Measurements from ENCODE around the gene FARS2. TPM values are rescaled to one million over a fixed set of nuclear protein-coding genes. Genes with fewer than 3 reads are reported as not detected.

Gene FARS2
- total and polyA plus RNA-seq, 4 donors = 6.3 to 14.2 (median 10.5) TPM

DNA sequence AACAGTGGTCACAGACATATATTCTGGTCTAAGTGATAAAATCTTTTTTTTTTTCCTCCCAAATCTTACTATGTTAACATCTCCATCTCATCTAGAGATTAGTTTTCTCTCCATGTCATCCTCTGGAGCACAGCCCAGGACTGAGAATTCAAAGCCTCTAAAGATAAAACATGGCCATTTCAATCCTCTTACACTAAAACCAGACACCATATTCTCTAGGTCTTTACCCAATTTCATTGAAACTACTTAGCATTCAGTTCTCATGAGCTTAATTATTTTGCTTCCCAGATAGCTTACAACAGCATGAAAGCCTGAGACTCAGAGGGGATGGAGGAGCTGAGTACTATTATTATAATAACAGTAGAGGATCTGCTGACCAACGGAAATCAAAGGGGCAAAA lies 92.7 kb downstream of the FARS2 start:
- 83 to 86% methylated on average over 1 of the region's 1 CpG for WGBS, 2 donors

DNA sequence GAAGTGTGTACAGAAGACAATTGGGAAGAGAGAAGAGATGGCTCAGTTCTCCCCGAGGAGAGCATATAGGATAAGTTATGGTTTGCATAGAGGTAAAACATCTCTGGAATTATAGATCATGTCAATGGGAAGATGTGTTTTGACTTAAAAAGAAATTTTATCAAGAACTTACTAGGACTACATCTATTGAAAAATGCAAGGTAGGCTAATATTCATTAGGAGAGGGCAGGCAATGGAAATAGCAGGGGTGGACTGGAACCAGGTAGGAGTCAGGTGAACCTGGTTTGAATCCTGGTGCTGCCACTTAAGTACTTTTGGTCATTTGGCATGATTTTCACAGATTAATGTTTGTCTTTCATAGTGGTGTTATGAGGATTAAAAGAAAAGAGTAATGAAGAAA lies 96.2 kb downstream of the FARS2 start:
- intact Hi-C loops (cut with DNase I) = no loop called here
- 92 to 95% methylated on average over 1 of the region's 1 CpG for WGBS, 2 donors
- Histone ChIP-seq H3K27ac (ENCODE audit: low read depth in 1 of 2, low read length in 2 of 2) (no peak overlapping the region), H3K4me3 (ENCODE audit: low read length in 2 of 2) (no peak overlapping the region), H3K4me1 (ENCODE audit: control insufficient read depth in 1 of 2, insufficient read depth in 2 of 2, low read length in 2 of 2) (no peaks in the 10 kb centered on the region), H3K36me3 (ENCODE audit: control insufficient read depth in 1 of 2, insufficient read depth in 2 of 2, low read length in 1 of 2) (no peaks in the 10 kb centered on the region), H3K9me3 (ENCODE audit: control insufficient read depth, low read length) (no peaks in the 10 kb centered on the region), H3K27me3 (ENCODE audit: control insufficient read depth in 1 of 2, insufficient read depth in 2 of 2, low read length in 1 of 2) (no peaks in the 10 kb centered on the region)
- DNase-seq (no peak), ATAC-seq (ENCODE audit: low FRiP score) (no peak)

More for the DNA sequence above, 92.7 kb downstream of the FARS2 start:
- Histone ChIP-seq H3K4me3 (ENCODE audit: low read length in 2 of 2) (no peak overlapping the region), H3K27ac (ENCODE audit: low read depth in 1 of 2, low read length in 2 of 2) (no peak overlapping the region), H3K27me3 (ENCODE audit: control insufficient read depth in 1 of 2, insufficient read depth in 2 of 2, low read length in 1 of 2) (no peaks in the 10 kb centered on the region), H3K36me3 (ENCODE audit: control insufficient read depth in 1 of 2, insufficient read depth in 2 of 2, low read length in 1 of 2) (no peaks in the 10 kb centered on the region), H3K4me1 (ENCODE audit: control insufficient read depth in 1 of 2, insufficient read depth in 2 of 2, low read length in 2 of 2) (no peaks in the 10 kb centered on the region), H3K9me3 (ENCODE audit: control insufficient read depth, low read length) (no peaks in the 10 kb centered on the region)
- DNase-seq = no peak
- no peak for ATAC-seq (ENCODE audit: low FRiP score)
- intact Hi-C loops (cut with DNase I) = no loop called here

DNA sequence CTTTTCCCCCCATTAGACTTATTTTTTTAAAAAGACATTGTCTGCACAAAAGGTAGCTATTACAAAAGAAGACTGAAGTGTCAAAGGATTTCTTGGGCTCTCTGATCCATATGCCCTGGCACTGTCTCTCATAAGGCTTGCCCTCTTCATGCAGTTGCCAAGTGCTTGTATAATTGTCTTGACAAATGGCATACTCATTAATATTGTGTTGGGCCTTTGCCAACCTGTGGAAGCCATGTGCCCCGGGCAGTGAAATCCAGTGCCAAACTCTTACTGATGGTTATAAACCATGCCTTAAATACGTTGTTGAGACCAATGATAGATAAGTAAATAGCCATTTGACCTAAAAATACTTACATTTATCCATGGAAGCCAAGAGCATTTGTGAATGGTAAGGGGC lies 98.1 kb downstream of the FARS2 start:
- DNase-seq (no peak), ATAC-seq (ENCODE audit: low FRiP score) (no peak)
- H3K27ac ChIP-seq (ENCODE audit: low read depth in 1 of 2, low read length in 2 of 2) = no peak overlapping the region
- no peaks in the 10 kb centered on the region for H3K27me3 ChIP-seq (ENCODE audit: control insufficient read depth in 1 of 2, insufficient read depth in 2 of 2, low read length in 1 of 2)
- no peaks in the 10 kb centered on the region for H3K4me1 ChIP-seq (ENCODE audit: control insufficient read depth in 1 of 2, insufficient read depth in 2 of 2, low read length in 2 of 2)
- H3K4me3 ChIP-seq (ENCODE audit: low read length in 2 of 2) = no peak overlapping the region
- H3K36me3 ChIP-seq (ENCODE audit: control insufficient read depth in 1 of 2, insufficient read depth in 2 of 2, low read length in 1 of 2) = no peaks in the 10 kb centered on the region
- WGBS, 2 donors = 25 to 30% methylated on average over 2 of the region's 2 CpGs
- intact Hi-C loops (cut with DNase I) = no loop called here
- no peaks in the 10 kb centered on the region for H3K9me3 ChIP-seq (ENCODE audit: control insufficient read depth, low read length)

DNA sequence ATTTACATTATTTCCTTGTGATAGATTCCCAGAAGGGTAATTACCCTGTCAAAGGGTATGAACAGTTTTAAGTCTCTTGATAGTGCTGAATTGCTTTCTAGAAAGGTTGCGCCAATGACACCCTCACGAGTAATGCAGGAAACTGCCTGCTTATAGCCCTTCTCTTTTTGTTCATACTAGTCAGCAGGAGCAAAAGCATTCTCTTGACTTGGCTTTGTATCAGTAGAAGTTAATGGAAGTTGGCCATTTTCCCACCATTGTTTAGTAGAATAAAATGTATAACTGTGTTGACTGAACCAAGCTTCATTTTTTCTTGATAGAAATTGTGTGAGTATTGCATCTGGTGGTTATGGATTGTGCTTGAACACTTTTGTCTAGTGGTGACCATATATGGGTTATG lies 100.1 kb downstream of the FARS2 start:
- 78 to 86% methylated on average over 2 of the region's 2 CpGs for WGBS, 2 donors
- Histone ChIP-seq H3K4me3 (ENCODE audit: low read length in 2 of 2) (no peak overlapping the region), H3K4me1 (ENCODE audit: control insufficient read depth in 1 of 2, insufficient read depth in 2 of 2, low read length in 2 of 2) (no peaks in the 10 kb centered on the region), H3K9me3 (ENCODE audit: control insufficient read depth, low read length) (no peaks in the 10 kb centered on the region), H3K36me3 (ENCODE audit: control insufficient read depth in 1 of 2, insufficient read depth in 2 of 2, low read length in 1 of 2) (no peaks in the 10 kb centered on the region), H3K27ac (ENCODE audit: low read depth in 1 of 2, low read length in 2 of 2) (no peak overlapping the region), H3K27me3 (ENCODE audit: control insufficient read depth in 1 of 2, insufficient read depth in 2 of 2, low read length in 1 of 2) (no peaks in the 10 kb centered on the region)
- no peak for ATAC-seq (ENCODE audit: low FRiP score)
- intact Hi-C loops (cut with DNase I) = no loop called here
- DNase-seq = no peak

DNA sequence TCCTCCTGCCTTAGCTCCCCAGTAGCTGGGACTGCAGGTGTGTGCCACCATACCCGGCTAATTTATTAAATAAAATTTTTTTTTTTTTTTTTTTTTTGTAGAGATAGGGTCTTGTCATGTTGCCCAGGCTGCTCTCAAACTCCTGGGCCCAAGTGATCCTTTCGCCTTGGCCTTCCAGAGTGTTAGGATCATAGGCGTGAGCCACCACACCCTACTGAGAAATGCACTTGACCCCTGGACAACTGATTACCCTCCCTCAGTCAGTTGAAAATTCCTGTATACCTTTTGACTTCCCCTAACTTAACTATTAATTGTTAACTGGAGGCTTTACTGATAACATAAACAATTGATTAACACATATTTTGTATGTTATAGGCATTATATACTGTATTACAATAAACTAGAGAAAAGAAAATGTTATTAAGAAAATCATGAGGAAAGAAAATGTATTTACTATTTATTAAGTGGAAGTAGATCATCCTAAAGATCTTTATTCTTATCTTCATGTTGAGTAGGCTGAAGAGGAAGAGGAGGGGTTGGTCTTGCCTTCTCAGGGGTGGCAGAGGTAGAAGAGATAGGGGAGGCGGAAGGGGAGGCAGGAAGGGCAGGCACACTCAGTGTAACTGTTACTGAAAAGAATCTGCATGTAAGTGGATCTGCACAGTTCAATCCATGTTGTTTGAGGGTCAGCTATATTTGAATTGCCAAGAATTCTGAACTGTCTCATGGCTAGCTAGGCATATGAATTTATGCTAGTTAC lies 104.3 kb downstream of the FARS2 start:
- intact Hi-C loops (cut with DNase I) = no loop called here
- H3K4me3 ChIP-seq (ENCODE audit: low read length in 2 of 2) = no peak overlapping the region
- H3K9me3 ChIP-seq (ENCODE audit: control insufficient read depth, low read length) = no peaks in the 10 kb centered on the region
- no peaks in the 10 kb centered on the region for H3K4me1 ChIP-seq (ENCODE audit: control insufficient read depth in 1 of 2, insufficient read depth in 2 of 2, low read length in 2 of 2)
- DNase-seq (no peak), ATAC-seq (ENCODE audit: low FRiP score) (no peak)
- H3K27me3 ChIP-seq (ENCODE audit: control insufficient read depth in 1 of 2, insufficient read depth in 2 of 2, low read length in 1 of 2) = no peaks in the 10 kb centered on the region
- no peak overlapping the region for H3K27ac ChIP-seq (ENCODE audit: low read depth in 1 of 2, low read length in 2 of 2)
- WGBS, 2 donors = 95 to 96% methylated on average over 4 of the region's 4 CpGs
- peaks cover 0 to 2% of the 10 kb centered on the region in 2 donors for H3K36me3 ChIP-seq (ENCODE audit: control insufficient read depth in 1 of 2, insufficient read depth in 2 of 2, low read length in 1 of 2)

DNA sequence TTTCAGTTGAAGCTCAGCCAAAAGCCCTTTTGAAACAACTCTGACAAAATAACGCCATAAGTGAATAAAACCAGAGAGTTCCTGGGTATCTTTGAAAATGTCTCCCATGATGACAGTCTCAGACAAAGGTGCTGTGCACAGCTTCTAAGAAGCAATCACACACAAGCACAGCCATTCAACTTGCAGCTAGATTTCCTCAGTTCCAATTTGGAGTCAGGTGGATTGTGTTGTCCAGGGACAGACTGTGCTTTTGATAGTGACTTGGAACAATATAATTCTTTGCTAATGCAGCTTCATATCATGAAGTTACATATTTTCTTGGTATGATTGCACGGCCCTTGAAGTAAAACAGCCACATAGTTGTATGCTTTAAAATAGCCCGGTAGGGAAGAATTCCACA lies 105.6 kb downstream of the FARS2 start:
- H3K36me3 ChIP-seq (ENCODE audit: control insufficient read depth in 1 of 2, insufficient read depth in 2 of 2, low read length in 1 of 2) = peaks cover 0 to 2% of the 10 kb centered on the region in 2 donors
- no peak overlapping the region for H3K4me3 ChIP-seq (ENCODE audit: low read length in 2 of 2)
- no peak for ATAC-seq (ENCODE audit: low FRiP score)
- no peaks in the 10 kb centered on the region for H3K27me3 ChIP-seq (ENCODE audit: control insufficient read depth in 1 of 2, insufficient read depth in 2 of 2, low read length in 1 of 2)
- intact Hi-C loops (cut with DNase I) = no loop called here
- H3K27ac ChIP-seq (ENCODE audit: low read depth in 1 of 2, low read length in 2 of 2) = no peak overlapping the region
- H3K9me3 ChIP-seq (ENCODE audit: control insufficient read depth, low read length) = no peaks in the 10 kb centered on the region
- no peak for DNase-seq
- 26 to 44% methylated on average over 3 of the region's 3 CpGs for WGBS, 2 donors
- H3K4me1 ChIP-seq (ENCODE audit: control insufficient read depth in 1 of 2, insufficient read depth in 2 of 2, low read length in 2 of 2) = no peaks in the 10 kb centered on the region

DNA sequence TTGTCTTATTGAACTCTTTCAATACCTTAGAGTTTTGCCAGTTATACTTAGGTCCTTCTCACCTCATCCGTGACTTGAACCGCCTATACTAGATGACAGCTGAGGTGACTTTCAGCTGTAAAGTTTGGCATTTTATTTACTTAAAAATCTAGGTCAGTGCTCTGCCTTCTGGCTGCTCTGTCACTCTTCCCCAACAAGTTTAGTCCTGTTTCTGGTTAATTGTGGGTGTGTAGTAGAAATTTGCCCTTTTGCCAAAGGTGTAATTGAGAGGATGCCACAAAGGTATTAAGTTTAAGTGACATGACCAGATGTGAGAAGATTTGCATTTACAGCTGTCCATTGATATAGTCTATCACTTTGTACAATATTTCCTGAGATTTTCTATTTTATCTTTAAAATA lies 106.2 kb downstream of the FARS2 start:
- no peak for DNase-seq
- Histone ChIP-seq H3K36me3 (ENCODE audit: control insufficient read depth in 1 of 2, insufficient read depth in 2 of 2, low read length in 1 of 2) (peaks cover 0 to 2% of the 10 kb centered on the region in 2 donors), H3K27ac (ENCODE audit: low read depth in 1 of 2, low read length in 2 of 2) (no peak overlapping the region), H3K27me3 (ENCODE audit: control insufficient read depth in 1 of 2, insufficient read depth in 2 of 2, low read length in 1 of 2) (no peaks in the 10 kb centered on the region), H3K9me3 (ENCODE audit: control insufficient read depth, low read length) (no peaks in the 10 kb centered on the region), H3K4me1 (ENCODE audit: control insufficient read depth in 1 of 2, insufficient read depth in 2 of 2, low read length in 2 of 2) (no peaks in the 10 kb centered on the region), H3K4me3 (ENCODE audit: low read length in 2 of 2) (no peak overlapping the region)
- intact Hi-C loops (cut with DNase I) = no loop called here
- WGBS, 2 donors = 85 to 88% methylated on average over 2 of the region's 2 CpGs
- ATAC-seq (ENCODE audit: low FRiP score) = no peak

DNA sequence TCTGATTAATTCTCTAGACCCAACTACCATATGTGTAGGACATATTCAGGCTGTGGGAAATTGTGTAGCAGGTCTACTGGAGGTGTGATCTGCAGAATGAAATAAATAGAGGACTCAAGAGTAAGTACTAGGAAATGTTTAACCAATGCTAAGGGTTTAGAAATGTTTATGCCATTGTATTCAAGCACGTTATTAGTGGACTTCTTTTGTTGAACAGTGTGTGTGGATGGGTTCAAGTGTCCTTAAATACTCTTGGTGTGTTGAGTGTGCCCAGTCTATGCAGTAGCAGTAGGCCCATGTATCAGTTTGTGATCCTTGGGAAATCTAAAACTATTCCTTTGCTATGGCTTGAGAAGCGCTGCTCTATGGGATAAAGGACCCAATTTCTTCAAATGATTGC lies 112.1 kb downstream of the FARS2 start:
- 97% methylated on average over 2 of the region's 2 CpGs for WGBS, 2 donors
- Histone ChIP-seq H3K4me1 (ENCODE audit: control insufficient read depth in 1 of 2, insufficient read depth in 2 of 2, low read length in 2 of 2) (no peaks in the 10 kb centered on the region), H3K4me3 (ENCODE audit: low read length in 2 of 2) (no peak overlapping the region)

DNA sequence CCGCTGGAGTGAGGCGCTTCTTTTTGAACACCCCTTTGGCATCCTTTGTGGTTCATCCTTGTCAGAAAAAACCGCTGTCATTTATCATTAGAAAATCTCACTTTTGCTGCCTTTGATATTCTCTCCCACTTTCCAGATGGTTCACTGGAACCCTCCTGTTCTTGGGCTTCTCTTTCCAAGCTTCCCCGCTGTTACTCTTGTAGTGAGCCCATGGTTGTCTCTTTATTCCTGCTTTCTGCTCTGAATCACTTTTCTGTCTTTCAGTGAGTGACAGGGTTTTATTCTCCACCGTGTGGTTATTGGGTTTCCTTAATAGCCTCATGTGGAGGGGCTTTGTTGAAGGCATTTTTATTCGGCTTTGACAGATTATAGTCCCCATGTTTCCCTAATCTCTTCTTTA lies 117.0 kb downstream of the FARS2 start:
- no peak for DNase-seq
- Histone ChIP-seq H3K36me3 (ENCODE audit: control insufficient read depth in 1 of 2, insufficient read depth in 2 of 2, low read length in 1 of 2) (no peaks in the 10 kb centered on the region), H3K4me1 (ENCODE audit: control insufficient read depth in 1 of 2, insufficient read depth in 2 of 2, low read length in 2 of 2) (no peaks in the 10 kb centered on the region), H3K27ac (ENCODE audit: low read depth in 1 of 2, low read length in 2 of 2) (no peak overlapping the region), H3K9me3 (ENCODE audit: control insufficient read depth, low read length) (no peaks in the 10 kb centered on the region), H3K27me3 (ENCODE audit: control insufficient read depth in 1 of 2, insufficient read depth in 2 of 2, low read length in 1 of 2) (no peaks in the 10 kb centered on the region), H3K4me3 (ENCODE audit: low read length in 2 of 2) (no peak overlapping the region)
- WGBS, 2 donors = 78 to 79% methylated on average over 6 of the region's 6 CpGs
- intact Hi-C loops (cut with DNase I) = no loop called here
- ATAC-seq (ENCODE audit: low FRiP score) = no peak

More for the DNA sequence above, 112.1 kb downstream of the FARS2 start:
- ATAC-seq (ENCODE audit: low FRiP score) (no peak), DNase-seq (no peak)
- H3K9me3 ChIP-seq (ENCODE audit: control insufficient read depth, low read length) = no peaks in the 10 kb centered on the region
- intact Hi-C loops (cut with DNase I) = no loop called here
- H3K36me3 ChIP-seq (ENCODE audit: control insufficient read depth in 1 of 2, insufficient read depth in 2 of 2, low read length in 1 of 2) = peaks cover 0 to under 1% of the 10 kb centered on the region in 2 donors
- no peaks in the 10 kb centered on the region for H3K27me3 ChIP-seq (ENCODE audit: control insufficient read depth in 1 of 2, insufficient read depth in 2 of 2, low read length in 1 of 2)
- H3K27ac ChIP-seq (ENCODE audit: low read depth in 1 of 2, low read length in 2 of 2) = no peak overlapping the region
